Left colon (tissue), 2 donors: ENCODE measurements around the gene SORCS3. TPM values are rescaled to one million over a fixed set of nuclear protein-coding genes. Genes with fewer than 3 reads are reported as not detected.

Experiments used
- ATAC-seq: fragments of 200-7000 bp; cut with Tn5 transposase; one replicate; pipeline ENCODE4 v1.9.1; 2020; ENCODE audit warnings: mild to moderate bottlenecking, moderate library complexity
- DNase-seq, 2 donors: peaks; one replicate each; pipeline ENCODE4 v3.0.0-alpha.2; 2020
- intact Hi-C, 2 donors: fragments of 100-400 bp; cut with DNase I in 1 of 2; cut with micrococcal nuclease in 1 of 2; formaldehyde crosslinking; loops; one replicate each; pipeline versions ENCODE4 v1.11.2 to v1.14.0; 2022; cut with DNase I, micrococcal nuclease
- total RNA-seq, 2 donors: library from RNA; stranded (reverse); fragmentation: NEBNext Ultra II Directional; extraction: Animal tissue kit (Norgen Biotek cat#: 25700); gene quantifications; one replicate each; pipeline ENCODE4 v1.2.1, GENCODE V29; 2021
- donor health status: DM: no; HTN: no; CAD: no.
- donor health status: DM: yes; HTN: yes; CAD: no.

SORCS3 gene
- total RNA-seq, 2 donors from 2014 or later = 0.22 TPM; not detected in 1

- DNase-seq = no peak
- intact Hi-C loops = no loop called here
- no peak for ATAC-seq
Measured at GRCh38 chr10:105252911-105253310, 611.8 kb downstream of the SORCS3 start.

GRCh38 chr10:105253515-105254212, 612.6 kb downstream of the SORCS3 start:
- DNase-seq = no peak
- no peak for ATAC-seq

DNA sequence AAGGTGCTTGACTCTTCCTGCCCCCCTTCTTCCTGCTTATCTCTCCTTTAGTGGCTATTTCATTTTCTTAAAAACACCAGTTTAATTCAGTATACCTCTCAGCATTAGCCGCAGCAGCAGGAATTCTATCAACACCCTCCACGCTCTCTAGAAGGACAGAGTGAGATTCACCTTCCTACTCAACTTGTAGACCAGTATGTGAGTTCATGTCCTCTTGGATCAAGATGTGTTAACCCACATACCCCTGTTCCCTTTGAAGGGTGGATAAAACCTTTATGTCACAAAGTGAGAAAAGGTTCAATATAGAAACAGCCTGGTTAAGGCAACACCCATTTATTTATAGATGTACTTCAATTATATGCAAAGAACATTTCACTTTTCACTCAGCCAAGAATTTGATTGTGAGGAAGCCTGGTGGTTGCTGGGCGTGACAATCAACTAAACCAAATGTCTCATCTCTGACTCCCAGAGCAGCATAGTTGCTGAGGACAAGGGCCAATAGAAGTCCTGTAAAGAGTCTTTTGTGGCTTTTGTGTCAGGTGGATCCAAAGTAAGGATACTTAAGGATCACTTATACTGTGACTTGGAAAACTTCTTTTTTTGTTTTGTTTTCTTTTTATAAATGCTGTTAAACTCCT, 617.1 kb downstream of the SORCS3 start:
- DNase-seq (no peak), ATAC-seq (no peak)
- intact Hi-C loops = no loop called here

More at GRCh38 chr10:105253515-105254212, 612.6 kb downstream of the SORCS3 start:
- intact Hi-C loops = no loop called here

DNA sequence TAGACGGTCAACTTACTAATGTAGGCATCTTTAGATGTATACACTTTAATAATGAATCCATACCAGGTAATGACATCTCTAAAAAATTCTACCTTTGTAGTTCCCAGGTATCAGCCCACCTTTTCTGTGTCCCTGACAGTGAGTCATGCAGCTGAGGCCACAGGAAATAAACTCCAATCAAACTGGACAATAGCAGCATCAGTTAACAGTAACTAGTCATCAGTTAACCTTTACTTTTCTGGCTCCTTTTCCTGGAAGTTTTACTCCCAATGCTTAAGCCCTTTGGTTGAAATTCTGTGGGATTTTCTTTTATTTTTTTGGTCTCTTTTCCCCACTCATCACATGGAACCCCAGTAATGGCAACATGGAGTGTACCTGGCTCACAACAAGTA, 617.6 kb downstream of the SORCS3 start:
- no peak for ATAC-seq
- no peak for DNase-seq
- intact Hi-C loops = no loop called here

GRCh38 chr10:105259201-105259600, 618.1 kb downstream of the SORCS3 start:
- no peak for ATAC-seq
- intact Hi-C loops = no loop called here
- DNase-seq = no peak

DNA sequence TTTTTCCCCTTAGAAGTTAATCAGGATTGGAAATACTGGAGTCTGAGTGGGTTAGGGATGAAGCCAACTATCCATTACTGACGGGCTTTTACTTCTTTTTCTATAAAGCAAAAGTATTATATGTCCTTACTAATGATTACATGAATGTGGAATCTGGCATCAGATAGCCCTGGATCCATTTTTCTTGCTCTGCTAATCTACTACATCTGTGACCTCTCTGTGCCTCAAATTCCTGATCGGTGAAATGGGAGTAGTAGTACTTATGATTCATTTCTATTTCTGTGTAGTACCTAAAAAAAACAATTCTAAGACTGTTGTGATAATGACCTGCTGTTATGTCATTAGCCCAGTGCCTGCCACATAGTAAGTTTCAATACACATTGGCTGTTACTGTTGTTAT, 621.6 kb downstream of the SORCS3 start:
- ATAC-seq (no peak), DNase-seq (no peak)
- intact Hi-C loops = no loop called here

DNA sequence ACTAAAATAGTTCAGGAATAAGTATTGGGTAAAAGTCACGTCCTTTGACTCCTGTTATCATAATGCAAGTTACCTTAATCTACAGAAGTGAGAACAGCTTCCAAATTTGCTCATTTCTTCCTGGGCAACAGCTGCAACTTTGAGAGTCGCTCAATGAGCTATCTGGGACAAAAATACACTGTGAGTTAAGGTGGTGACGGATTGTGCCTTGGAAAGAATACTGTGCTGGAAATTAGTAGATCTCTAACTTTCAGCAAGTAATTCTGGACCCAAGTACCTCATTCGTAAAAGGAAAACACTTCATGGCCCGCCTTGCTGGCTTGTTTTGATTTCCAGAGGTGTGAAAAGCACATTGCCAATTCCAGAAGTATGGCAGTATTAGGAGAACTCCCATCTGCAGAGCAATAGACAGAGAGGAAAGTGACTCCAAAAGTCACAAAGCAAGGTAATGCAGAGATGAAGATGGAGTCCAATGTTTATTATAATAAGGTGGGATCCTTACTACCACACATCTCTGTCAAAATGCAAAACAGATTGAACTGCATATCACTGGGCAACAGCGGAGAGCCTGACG, 626.0 kb downstream of the SORCS3 start:
- intact Hi-C loops = no loop called here
- DNase-seq (no peak), ATAC-seq (no peak)

DNA sequence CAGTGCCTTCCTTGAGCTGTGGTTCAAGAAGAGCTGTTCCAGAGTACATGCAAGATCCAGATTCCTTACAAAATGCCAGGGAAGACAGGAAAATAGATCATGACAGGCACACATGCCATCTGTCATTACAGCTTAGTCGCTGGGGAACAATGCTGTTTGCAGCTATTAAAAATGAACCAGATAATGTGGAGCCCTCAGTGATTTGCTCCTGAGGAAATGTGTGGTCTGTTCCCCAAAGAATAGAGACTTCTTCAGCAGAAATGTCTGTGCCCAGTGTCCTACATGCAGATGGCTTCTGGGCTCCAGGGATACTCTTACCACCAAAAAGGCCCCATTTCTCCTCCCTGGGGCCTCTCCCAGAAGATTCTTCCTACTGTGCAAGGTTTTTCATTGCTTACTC, 627.9 kb downstream of the SORCS3 start:
- DNase-seq (no peak), ATAC-seq (no peak)
- intact Hi-C loops = no loop called here

GRCh38 chr10:105269689-105270088, 628.6 kb downstream of the SORCS3 start:
- intact Hi-C loops = no loop called here
- DNase-seq (no peak), ATAC-seq (no peak)

GRCh38 chr10:105274556-105275070, 633.5 kb downstream of the SORCS3 start:
- intact Hi-C loops = no loop called here
- DNase-seq = no peak
- no peak for ATAC-seq

GRCh38 chr10:105278439-105278838, 637.3 kb downstream of the SORCS3 start:
- ATAC-seq (no peak), DNase-seq (no peak)
- intact Hi-C loops = no loop called here

GRCh38 chr10:105279101-105279500, 638.0 kb downstream of the SORCS3 start:
- no peak for DNase-seq
- intact Hi-C loops = no loop called here
- no peak for ATAC-seq

GRCh38 chr10:105280895-105281294, 639.8 kb downstream of the SORCS3 start:
- no peak for ATAC-seq
- intact Hi-C loops = no loop called here
- no peak for DNase-seq

DNA sequence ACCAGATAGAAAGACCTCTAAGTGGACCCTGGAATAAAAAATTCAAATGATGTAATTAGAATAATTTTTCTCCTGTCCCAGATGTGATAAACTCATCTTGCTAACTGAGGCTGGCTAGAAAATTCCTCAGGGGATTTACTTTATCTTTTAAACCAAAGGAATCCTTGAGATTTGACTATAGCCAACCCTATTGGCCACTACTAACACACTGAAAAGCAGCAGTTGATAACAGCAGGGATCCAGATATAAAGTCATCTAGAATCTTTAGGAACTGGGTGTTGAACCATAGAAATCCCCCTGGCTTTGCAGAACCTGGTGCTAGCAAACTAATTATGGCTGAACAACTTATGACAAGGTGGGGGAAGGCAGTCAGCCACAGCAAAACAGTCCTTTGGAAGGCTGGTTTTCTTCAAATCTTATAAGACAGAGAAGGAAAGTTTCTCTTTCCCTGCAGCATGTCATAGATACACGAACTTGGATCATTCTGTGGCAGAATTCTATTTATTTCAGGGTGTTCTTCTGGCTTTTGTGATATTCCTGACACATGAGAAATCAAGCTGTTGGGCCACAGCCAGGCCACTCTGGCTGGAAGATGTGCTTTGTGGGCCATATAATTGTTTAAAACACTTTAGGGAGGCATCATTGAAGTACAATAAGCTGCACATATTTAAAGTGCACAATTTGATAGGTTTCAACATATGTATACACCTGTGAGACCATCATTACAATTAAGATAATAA, 643.6 kb downstream of the SORCS3 start:
- no peak for ATAC-seq
- DNase-seq = no peak
- intact Hi-C loops = no loop called here

DNA sequence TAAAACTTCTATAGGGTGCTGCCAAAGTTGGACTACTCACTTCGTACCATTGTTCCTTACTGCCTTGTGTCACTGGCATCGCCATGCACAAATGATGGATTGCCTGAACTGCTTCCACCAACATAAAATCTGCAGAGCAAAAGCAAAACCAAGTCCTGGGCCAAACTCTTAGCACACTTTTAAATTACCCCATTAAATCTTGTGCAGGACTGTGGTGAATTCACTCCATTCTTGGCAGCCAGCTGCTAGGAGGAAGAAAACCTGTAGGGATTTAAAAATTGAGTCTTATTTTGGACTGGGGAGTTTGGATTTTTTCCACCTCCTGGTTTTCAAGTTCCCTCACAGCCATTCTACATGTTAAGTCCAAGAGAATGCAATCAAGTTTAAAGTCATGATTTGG, 646.9 kb downstream of the SORCS3 start:
- ATAC-seq (no peak), DNase-seq (no peak)
- intact Hi-C loops = no loop called here

DNA sequence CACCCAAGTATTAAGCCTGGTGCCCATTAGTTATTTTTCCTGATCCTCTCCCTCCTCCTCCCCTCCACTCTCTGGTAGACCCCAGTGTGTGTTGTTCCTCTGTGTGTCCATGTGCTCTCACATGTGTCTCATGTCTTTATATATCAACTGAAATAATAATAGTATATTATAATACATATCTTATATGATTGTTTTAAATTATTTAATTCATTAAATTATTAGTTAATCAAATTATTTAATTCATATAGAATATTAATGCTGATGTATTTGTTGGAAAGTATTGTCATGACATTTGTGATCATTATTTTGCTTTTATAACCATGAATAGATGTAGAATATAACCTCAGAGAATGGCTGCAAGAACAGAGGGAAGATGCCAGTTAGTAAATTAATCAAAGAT, 647.5 kb downstream of the SORCS3 start:
- ATAC-seq = no peak
- DNase-seq = no peak
- intact Hi-C loops = no loop called here

GRCh38 chr10:105291571-105291970, 650.5 kb downstream of the SORCS3 start:
- intact Hi-C loops = no loop called here
- ATAC-seq (no peak), DNase-seq (no peak)

DNA sequence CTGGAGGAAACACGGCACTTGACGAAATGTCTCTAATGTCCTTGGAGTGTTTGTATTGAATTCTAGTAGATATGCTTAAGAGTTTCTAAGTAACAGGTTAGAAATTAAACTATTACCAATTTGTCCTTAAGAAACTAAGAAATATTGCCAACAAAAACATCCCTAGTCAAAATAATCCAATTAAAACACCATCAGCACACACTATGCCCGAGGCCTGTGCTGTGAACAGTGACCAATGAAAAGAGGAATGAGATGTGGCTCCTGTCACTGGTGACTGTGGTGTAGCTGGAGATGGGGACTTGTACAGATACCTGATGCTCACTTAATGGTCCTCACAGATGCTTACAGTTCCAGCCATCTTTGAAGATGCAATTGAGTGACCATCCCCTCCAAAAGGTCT, 651.1 kb downstream of the SORCS3 start:
- DNase-seq (no peak), ATAC-seq (no peak)
- intact Hi-C loops = no loop called here
